Cortex of kidney (tissue), 1 donor: Measurements from ENCODE around the gene CCDC159.
"Not testable (repeated sequence)": the region's sequence is repeated elsewhere in the genome, so short reads cannot be mapped to it uniquely, and the experiment has no call there.

ENCODE experiments used
- DNase-seq: peaks from one replicate; lab custom pipeline; 2025; lab: John Stamatoyannopoulos, UW

CCDC159 gene

DNA sequence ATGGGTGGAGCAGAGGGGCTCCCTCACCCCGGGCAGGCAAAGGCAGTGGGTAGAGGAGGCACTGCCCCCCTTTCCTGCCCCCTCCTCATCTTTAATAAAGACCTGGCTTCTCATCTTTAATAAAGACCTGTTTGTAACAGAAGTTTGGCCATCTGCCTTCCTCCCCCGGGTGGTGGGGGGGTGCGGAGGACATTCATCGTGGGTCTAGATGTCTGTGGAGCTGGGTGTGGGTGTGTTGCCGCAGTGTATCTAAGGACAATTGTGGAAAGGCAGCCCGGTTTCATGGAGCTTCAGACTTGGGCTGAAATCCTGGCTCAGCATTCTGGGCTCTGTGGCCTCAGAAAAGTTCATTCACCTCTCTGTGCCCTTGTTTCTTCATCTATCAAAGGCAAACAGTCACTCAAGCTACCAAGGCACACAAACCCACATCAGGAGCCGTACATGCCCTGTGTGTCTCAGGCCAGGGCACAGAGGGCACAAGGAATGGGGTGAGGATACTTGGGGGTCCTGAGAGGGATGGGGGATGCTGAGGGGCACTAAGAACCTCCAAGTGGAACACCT lies 19.3 kb downstream of the CCDC159 start:
- no peak for DNase-seq

DNA sequence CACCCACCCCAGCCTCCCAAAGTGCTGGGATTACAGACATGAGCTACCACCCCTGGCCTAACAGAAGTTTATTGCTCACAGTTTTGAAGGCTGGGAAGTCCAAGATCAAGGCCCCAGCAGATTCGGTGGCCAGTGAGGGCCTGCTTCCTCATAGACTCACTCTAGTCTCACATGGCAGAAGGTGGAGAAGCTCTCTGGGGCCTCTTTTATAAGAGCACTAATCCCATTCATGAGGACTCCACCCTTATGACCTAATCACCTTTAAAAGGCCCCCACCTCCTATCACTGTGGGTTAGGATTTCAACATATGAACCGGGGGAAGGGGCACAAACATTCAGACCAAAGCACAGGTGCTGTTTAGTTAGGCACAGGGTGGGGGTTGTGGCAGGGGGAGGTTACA lies 21.2 kb downstream of the CCDC159 start:
- DNase-seq, result no peak

DNA sequence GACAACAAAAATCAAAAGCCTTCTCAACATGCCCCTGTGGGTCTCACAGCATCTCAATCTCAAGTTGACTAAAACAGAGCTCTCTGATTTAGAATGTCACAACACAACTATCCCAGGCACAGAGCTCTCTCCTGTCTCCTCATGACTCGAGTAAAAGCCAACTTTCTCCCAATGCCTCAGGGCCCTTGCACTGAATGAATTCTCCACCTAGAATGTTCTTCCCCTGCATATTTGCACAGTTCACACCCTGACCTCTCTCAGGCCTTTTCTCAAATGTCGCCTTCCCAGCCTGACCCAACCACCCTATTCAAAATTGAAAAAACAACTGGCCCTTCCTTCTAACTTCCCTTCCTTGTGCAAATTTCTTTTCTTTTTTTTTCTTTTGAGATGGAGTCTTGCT lies 24.4 kb downstream of the CCDC159 start:
- no peak for DNase-seq

DNA sequence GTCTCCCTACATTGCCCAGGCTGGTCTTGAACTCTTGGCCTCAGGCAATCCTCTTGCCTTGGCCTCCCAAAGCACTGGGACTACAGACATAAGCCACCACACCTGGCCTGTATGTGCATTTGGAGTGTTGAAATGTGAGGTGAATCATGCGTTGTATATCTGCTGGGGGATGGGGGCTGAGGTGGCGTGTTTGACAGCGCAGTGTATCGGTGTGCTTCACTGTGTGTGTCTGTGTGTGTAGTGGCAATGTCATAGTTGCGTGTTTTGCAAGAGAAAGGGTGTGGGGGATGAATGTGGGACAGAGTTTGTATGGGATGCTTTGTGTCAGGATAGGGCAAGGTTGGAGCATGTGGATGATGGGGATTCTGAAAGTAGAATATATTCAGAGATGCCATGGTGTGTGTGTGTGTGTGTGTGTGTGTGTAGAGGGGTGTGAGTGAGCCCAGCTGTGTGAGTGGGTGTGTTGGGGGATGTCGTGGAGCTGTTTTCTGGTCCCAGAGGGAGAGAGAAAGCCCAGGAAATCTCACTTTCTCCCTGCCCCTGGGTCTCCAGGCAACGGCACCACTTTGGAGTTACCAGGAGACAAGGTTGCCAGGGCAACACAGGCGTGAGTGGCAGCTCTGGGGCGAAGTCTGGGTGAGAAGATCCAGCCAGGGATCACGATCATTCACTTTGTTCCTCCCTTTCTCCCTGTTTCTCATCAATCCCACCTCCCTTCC lies 27.0 kb downstream of the CCDC159 start:
- DNase-seq, result no peak

DNA sequence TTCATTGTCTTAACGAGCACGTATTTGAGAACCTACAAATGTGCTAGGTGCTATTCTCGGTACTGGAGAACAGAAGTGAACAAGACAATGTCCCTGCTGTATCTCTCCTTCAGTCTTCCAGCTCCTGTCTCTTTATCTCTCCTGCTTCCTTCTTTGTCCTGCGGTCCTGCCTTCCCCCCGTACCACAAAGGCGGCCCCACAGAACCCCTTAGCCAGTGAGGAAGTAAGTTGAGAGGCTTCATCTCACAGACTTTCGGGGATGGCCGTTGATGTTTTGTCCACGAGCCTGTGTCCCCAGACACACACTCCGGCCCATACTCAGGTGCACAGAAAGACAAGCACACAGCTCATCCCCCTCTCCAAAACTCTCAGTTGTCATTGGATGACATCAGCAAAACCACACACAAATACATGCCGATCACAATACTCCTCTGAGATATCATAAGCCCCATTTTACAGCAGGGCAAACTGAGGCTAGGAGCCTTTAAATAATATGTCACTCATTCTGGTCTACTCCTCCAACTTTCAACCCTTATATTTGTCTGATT lies 27.6 kb downstream of the CCDC159 start:
- DNase-seq, result no peak

DNA sequence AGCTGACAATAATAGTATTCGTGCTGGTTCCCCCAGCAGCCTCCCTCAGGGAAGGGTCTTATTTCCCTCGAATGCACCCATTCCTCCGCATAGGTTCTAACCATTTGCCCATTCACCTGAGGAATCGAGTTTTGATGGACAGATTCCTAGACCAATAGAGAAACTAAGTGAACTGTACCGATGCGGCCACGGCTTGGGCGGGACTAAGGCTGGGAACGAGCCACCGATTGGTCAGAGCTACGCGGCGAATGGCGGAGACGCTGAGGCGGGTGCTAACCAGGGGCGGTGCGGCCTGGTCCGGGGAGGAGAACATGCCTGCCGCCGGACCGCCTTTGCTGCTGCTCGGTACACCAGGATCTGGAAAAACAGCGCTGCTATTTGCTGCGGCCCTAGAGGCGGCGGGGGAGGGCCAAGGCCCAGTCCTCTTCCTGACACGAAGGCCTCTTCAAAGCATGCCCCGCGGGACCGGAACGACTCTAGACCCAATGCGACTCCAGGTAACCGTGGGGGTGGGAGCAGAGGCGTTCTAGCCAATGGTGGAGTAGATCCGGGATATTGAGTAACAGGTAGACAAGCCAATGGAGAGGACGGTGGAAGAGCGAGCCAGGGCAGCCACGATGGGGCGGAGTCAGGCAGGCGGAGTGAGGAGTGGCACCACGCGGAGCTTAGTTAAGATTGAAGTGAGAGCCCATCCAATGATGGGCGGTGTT lies 28.3 kb downstream of the CCDC159 start, which contains the start of gene SWSAP1:
Gene SWSAP1 (plus strand): TSS at position 234 of the 710 bp plus-strand sequence. CDS start 15 bp downstream, at position 249.
- no peak for DNase-seq

DNA sequence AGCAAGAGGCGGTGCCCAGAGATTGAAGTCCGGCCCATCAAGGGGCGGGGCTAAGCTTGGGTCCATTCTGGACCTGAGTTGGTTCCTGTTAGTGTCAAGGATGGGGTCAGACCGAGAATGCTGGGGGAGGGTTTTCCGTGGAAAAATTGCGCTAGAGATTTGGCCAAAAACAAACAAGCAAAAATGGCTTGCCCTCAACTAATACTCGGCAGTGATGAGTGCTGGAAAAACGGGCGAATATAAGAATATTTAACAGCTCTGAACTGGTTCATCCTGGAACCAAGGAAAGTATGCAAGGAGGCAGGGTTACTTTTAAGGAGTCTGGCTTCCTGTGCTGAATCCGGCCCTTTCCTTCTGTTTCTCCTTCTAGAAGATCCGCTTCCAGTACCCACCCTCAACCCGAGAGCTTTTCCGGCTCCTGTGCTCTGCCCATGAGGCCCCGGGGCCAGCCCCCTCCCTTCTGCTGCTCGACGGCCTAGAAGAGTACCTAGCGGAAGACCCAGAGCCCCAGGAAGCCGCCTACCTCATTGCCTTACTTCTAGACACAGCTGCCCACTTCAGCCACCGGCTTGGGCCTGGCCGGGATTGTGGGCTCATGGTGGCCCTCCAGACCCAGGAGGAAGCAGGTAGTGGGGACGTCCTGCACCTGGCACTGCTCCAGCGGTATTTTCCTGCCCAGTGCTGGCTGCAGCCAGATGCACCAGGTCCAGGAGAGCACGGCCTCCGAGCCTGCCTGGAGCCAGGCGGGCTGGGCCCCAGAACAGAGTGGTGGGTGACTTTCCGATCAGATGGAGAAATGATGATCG lies 29.0 kb downstream of the CCDC159 start:
- DNase-seq, result no peak

DNA sequence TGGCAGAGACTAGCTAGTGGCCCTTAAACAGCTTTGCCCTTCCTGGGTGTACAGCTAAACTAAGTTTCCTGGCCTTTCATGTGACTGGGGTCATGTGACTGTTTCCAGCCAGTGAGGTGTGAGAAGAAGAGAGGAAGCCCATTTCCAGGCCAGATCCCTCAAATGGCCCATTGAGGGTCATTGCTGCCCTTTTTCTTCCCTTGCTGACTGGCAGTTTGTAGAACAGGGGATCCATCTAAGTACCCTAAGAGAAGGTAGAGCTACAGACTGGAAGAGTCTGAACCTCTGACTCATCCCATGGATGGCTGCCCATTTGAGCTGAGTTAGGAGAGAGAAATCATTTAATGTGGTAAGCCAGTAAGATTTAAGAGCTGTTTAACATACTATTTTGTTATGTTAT lies 30.9 kb downstream of the CCDC159 start:
- DNase-seq, result no peak

DNA sequence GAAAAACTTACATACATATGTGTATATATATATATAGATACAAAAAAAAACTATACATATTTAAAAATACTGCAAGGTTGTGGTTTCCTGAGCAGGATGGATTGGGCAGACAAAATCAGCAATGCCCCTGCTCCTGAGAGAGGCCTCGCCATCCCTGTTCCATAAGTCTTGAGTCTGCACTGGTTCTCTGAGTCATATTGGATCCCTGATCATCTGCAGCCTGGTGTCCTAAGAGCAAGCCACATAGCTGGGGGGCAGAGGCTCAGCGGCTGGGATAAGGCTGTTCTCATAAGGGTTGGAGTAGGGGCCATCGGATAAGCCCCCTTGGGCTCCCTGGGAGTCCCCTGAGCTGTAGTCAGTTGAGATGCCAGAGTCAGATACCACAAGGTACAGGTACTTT lies 31.4 kb downstream of the CCDC159 start:
- DNase-seq, result no peak

DNA sequence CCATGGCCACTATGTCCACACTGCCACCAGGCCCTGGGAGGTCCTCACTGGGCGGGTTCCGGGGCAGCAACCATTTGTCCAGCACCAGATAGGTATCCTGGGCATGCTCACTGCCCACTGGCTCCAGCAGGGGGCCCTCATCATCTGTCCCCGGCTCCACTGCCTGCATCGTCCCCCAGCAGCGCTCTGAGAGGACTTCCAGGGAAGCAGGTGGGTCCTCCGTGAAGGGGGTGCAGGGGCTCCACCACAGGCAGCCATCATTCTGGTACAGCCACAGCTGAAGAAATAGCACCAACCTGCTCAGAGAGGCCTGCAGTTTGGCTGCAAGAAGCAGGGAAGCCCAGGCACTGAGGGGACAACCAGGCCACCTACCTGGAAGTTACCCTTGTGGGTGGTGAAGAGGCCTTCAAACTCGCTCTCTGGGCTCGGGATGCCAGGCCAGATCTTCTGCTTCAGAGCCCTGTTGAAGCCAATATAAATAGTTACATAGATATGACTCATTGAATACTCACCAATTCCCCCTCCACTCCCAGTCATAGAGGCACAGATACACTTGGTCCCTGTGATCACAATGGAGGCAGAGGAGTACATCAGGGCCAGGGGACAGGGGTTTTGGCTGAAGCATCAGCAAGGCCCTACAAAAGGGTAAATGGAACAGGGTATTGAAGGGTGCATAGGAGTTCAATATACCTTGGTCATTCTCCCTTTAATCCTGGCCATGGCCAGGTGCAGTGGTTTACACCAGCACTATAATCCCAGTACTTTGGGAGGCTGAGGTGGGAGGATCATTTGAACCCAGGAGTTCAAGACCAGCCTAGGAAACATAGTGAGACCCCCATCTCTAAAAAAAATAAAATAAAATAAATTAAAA lies 32.2 kb downstream of the CCDC159 start:
- DNase-seq, result no peak

DNA sequence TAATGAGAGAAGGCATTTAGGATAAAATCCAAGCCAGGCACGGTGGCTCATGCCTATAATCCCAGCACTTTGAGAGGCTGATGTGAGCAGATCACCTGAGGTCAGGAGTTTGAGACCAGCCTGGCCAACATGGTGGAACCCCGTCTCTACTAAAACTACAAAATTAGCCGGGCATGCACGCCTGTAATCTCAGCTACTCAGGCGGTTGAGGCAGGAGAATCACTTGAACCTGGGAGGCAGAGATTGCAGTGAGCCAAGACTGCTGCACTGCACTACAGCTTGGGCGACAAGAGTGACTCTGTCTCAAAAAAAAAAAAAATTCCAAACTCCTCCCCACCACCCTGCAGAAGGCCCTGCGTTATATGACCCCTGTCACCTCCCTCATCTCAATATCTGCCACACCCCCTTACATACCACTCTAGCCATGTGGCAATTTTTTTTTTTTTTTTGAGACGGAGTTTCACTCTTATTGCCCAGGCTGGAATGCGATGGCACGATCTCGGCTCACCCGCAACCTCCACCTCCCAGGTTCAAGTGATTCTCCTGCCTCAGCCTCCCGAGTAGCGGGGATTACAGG lies 33.0 kb downstream of the CCDC159 start:
- DNase-seq, result not testable (repeated sequence)

DNA sequence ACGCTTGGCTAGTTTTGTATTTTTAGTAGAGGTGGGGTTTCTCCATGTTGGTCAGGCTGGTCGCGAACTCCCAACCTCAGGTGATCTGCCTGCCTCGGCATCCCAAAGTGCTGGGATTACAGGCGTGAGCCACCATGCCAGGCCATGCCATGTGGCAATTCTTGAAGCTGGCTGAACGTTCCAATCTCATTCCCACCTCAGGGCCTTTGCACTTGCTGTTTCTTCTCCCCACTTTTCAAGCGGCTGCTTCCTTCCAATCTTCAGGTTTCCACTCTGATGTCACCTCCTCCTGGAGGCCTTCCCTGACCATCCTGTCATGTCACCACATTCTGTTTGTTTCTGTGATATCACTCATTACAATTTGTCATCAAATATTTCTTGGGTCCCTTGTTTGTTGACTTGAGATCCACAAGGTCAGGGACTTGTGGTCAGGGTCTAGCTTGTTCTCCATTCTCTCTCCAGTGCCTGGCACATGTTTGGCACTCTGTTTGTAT lies 33.6 kb downstream of the CCDC159 start:
- DNase-seq, result no peak

DNA sequence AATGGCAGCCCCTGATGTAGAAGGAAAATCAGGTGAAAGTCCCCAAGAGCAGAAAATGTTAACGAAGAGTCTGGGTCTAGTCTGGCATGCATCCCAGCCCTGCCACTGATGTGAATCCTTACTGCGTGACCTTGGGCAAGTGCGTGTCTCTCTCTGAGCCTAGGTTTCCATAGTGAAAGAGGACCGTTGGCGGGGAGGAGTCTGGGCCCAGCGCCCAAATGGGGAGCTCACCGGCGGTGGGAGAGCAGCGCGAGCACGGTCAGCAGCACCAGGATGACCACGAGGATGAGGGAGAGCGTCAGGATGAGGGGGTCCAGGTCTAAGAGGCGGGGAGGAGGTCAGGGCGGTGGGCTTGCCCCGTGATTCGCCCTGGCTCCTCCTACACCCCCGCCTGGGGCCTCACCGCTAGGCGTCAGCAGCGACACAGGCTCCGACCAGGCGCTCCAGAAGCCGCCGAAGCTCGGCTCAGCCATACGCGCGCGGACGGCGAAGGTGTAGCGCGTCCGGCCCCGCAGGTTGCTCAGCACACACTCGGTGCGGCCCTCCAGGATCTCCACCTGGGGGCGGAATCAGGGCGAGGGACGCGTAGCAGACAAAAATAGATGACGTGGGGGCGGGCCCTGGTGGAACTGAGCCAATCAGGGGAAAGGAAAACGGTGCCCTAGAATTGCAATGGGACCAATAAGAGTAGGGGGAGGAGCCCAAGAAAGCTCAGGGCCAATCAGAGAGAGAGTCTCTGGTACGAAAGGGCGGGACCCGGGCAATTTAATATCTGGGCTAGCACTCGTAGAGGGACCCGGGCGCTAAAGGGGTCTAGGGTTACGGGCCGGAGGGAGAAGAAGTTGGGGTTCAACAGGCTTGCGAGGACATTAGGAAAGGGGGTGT lies 34.6 kb downstream of the CCDC159 start:
- DNase-seq, result no peak

DNA sequence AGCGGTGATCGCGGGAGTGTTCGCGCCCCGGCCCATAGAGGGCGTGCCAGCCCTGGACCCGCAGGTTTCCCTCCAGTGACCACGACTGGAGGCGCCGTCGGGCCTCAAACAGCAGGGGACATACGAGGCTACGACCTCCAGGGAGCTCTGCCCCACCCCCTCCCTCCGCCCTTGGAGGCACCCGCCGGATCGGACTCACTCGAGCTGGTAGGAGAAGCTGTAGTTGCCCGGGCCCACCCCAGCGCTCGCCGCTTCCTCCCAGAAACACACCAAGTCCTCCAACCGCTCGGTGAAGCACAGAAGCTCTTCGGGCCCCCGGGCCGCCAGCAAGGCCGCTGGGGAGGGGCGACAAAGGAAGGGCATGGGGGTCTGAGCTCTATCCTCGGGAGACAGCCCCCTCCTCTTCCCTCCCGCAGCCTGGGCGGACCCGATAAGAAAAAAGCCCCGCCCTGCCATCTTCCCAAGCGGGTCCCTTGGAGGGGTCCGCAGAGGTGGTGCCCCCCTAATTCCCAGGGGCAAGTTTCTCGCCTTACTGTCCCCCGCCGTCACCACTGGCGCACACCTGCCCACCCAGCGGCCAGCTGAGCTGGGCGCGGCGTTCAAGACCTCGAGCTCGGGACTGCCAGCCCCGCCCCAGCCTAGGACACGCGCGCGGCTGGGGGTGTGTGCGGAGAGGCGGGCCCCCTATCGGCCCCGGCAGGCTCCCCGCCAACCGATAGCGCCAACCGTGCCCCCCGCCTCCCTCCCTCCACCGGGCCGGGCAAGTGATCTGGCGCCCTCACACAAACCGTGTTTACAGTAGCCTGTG lies 36.8 kb downstream of the CCDC159 start:
- DNase-seq, result no peak

DNA sequence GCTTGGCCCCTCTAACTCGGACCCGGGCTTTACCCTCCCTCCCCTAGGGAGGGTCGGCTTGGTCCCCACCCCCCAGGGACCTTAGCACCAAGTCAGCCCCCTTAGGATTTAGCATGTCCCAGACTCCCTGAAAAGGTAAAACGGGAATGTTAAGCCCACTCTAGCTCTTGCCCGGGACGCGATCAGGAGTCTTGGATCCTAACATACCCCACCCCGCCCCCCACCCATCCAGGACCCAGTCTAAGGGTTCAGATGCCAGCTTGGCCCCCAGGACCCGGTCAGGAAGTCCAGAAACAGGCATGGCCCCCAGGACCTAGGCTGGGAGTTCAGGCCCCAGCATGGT lies 37.4 kb downstream of the CCDC159 start:
- no peak for DNase-seq

DNA sequence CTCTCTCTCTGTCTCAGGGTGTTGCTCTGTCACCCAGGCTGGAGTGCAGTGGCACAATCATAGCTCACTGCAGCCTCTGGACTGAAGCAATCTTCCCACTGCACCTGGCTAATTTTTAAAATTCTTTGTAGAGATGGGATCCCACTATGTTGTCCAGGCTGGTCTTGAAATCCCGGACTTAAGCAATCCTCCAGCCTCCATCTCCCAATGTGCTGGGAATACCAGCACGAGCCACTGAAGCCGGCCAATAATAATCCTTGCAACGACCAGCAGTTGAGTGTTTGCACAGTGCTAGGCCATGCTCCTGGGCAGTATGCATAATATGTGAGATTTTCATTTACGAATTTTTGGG lies 38.4 kb downstream of the CCDC159 start:
- DNase-seq, result no peak

DNA sequence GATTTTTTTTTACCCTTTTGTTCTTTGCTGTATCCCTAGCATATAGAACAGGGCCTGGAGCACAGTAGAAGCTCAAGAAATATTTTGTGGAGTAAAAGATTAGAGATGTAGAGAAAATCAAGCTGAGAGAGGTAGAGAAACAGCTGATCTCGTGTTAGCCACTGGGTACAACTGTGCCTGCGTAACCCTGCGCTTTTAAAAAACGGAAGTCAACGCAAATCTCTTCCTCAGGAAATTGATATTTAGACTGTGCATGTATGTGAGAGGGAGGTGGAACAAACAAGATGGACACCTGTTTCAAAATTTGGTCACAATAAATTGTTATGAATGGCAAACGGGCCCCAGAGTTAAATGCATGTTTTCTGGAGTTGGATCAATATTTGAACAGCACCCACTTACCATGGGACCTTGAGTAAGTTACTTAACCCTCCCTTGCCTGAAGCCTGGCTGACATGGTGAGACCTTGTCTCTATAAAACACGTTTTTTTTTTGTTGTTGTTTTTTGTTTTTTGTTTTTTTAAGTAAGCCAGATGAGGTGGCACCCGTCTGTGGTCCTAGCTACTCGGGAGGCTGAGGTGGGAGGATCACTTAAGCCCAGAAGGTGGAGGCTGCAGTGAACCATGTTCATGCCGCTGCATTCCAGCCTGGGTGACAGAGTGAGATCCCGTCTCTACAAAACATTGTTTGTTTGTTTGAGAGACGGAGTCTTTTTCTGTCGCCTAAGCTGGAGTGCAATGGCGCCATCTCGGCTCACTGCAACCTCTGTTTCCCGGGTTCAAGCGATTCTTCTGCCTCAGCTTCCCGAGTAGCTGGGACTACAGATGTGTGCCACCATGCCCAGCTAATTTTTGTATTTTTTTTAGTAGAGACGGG lies 41.1 kb downstream of the CCDC159 start:
- no peak for DNase-seq

DNA sequence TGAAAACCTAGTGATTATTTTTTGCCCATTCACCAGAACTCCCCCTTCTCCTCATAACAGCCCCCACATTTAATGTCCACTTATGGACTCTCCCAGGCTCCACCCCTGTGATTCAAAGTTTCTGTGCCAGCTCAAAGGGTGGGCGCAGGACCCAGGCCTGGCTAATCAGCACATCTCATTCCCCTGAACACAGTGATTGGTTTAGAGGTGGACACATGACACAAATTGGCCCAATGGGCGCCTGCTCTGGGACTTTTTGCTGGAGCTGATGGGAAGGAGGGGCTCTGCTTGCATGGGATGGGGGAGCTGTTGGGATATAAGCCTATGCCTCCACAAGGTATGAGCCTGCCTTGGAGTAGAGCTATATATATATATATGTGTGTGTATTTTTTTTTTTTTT lies 44.0 kb downstream of the CCDC159 start:
- DNase-seq, result no peak
